BJ (cell line): ENCODE data around the gene PEPD. TPM values are rescaled to one million over a fixed set of nuclear protein-coding genes. Genes with fewer than 3 reads are reported as not detected.

Experiments used
- CTCF ChIA-PET: fragments of 350-600 bp; formaldehyde crosslinking; extraction: SDS; loops from one replicate; lab custom pipeline; 2021; ENCODE audit warnings: antibody characterized with exemption, inconsistent platforms; lab: Yijun Ruan, JAX
- POLR2A ChIA-PET: fragments of 300-600 bp; sonication (Branson Sonifier 250); formaldehyde crosslinking; extraction: SDS; loops from one replicate; lab custom pipeline; 2021; ENCODE audit warnings: antibody characterized with exemption; lab: Charles Lee
- DNase-seq: peaks from one replicate; pipeline ENCODE4 v3.0.0-alpha.2; 2011; ENCODE audit warnings: low read depth
- H3K27me3 ChIP-seq: 2 replicates; pipeline ENCODE4 v1.6.0; 2011; ENCODE audit warnings: low read length; ENCODE audit not compliant: control insufficient read depth, insufficient read depth
- H3K36me3 ChIP-seq: 2 replicates; pipeline ENCODE4 v1.5.1; 2011; ENCODE audit warnings: low read length; ENCODE audit not compliant: control insufficient read depth, insufficient read depth
- H3K4me3 ChIP-seq: 2 replicates; pipeline ENCODE4 v1.5.1; 2011; ENCODE audit warnings: low read depth, mild to moderate bottlenecking, control low read depth, low read length
- CTCF ChIP-seq: IDR thresholded peaks from 2 replicates; pipeline ENCODE4 v1.5.1; 2011; ENCODE audit warnings: low read depth, mild to moderate bottlenecking, control low read depth, inconsistent platforms, low read length, moderate library complexity; ENCODE audit not compliant: insufficient read depth
- polyA plus RNA-seq: library from polyadenylated mRNA; depleted of rRNA; stranded (reverse); fragments of >200 nt; gene quantifications from 2 replicates; pipeline ENCODE4 v1.2.3, GENCODE V29; 2011

Gene PEPD
- polyA plus RNA-seq, 1 experiment: 97.6 TPM

GRCh38 chr19:33502521-33502920 is 19.1 kb downstream of the PEPD start:
- H3K4me3 ChIP-seq: no peak overlapping the region
- DNase-seq: no peak
- ChIA-PET POLR2A (no interaction called here), CTCF (no interaction called here)
- no peak for TF ChIP-seq CTCF
- H3K27me3 ChIP-seq: no peaks in the 10 kb centered on the region
- H3K36me3 ChIP-seq: peaks cover 4% of the 10 kb centered on the region

- DNase-seq: no peak
- Histone ChIP-seq H3K4me3 (no peak overlapping the region), H3K36me3 (peaks cover 4% of the 10 kb centered on the region), H3K27me3 (no peaks in the 10 kb centered on the region)
- TF ChIP-seq CTCF: no peak
- POLR2A ChIA-PET: interaction anchor here (0.7 kb wide), 1 partner anchor 119 kb away, joined by 3 read pairs; no protein-coding TSS in a partner anchor
- CTCF ChIA-PET: no interaction called here
Measured at GRCh38 chr19:33501693-33502356, 19.8 kb downstream of the PEPD start.

- peaks cover 4% of the 10 kb centered on the region for H3K36me3 ChIP-seq
- no peak for TF ChIP-seq CTCF
- no peak for DNase-seq
- POLR2A ChIA-PET: interaction anchor here (0.7 kb wide), 1 partner anchor 120 kb away, joined by 3 read pairs; no protein-coding TSS in a partner anchor
- H3K27me3 ChIP-seq: no peaks in the 10 kb centered on the region
- CTCF ChIA-PET: no interaction called here
- no peak overlapping the region for H3K4me3 ChIP-seq
Measured at GRCh38 chr19:33500991-33501390, 20.6 kb downstream of the PEPD start.

- no peak overlapping the region for H3K4me3 ChIP-seq
- peaks cover 4% of the 10 kb centered on the region for H3K36me3 ChIP-seq
- TF ChIP-seq CTCF: no peak
- H3K27me3 ChIP-seq: no peaks in the 10 kb centered on the region
- no peak for DNase-seq
- ChIA-PET POLR2A (no interaction called here), CTCF (no interaction called here)
Measured at GRCh38 chr19:33500586-33500985, 21.0 kb downstream of the PEPD start.

GRCh38 chr19:33499671-33500506 is 21.7 kb downstream of the PEPD start:
- ChIA-PET POLR2A (no interaction called here), CTCF (no interaction called here)
- no peak for TF ChIP-seq CTCF
- Histone ChIP-seq H3K4me3 (no peak overlapping the region), H3K36me3 (peaks cover 4% of the 10 kb centered on the region), H3K27me3 (no peaks in the 10 kb centered on the region)
- DNase-seq: no peak
